ENCODE data around the gene OSBPL6.

OSBPL6 gene

GRCh38 chr2:178304333-178304732, 110.0 kb downstream of the OSBPL6 start:
- no peak for TF ChIP-seq CTCF (IDR thresholded peaks at IDR 0.05; ENCODE audit: insufficient read depth, low read length, poor library complexity, severe bottlenecking)
- Histone ChIP-seq H3K4me3 (replicated peaks; ENCODE audit: low read depth, low read length) (no peak overlapping the region), H3K36me3 (ENCODE audit: control insufficient read depth, insufficient read depth, low read length) (no peaks in the 10 kb centered on the region), H3K27me3 (replicated peaks; ENCODE audit: control insufficient read depth, insufficient read depth, low read length) (no peaks in the 10 kb centered on the region)
- no peak for DNase-seq (ENCODE audit: extremely low read depth, insufficient read length)

GRCh38 chr2:178306352-178307073, 112.2 kb downstream of the OSBPL6 start:
- Histone ChIP-seq H3K27me3 (replicated peaks; ENCODE audit: control insufficient read depth, insufficient read depth, low read length) (no peaks in the 10 kb centered on the region), H3K36me3 (ENCODE audit: control insufficient read depth, insufficient read depth, low read length) (no peaks in the 10 kb centered on the region), H3K4me3 (replicated peaks; ENCODE audit: low read depth, low read length) (no peak overlapping the region)
- peak; percentile 80 for TF ChIP-seq CTCF (IDR thresholded peaks at IDR 0.05; ENCODE audit: insufficient read depth, low read length, poor library complexity, severe bottlenecking)
- DNase-seq (ENCODE audit: extremely low read depth, insufficient read length), result peak; percentile 13

- DNase-seq (ENCODE audit: extremely low read depth, insufficient read length), result no peak
- Histone ChIP-seq H3K4me3 (replicated peaks; ENCODE audit: low read depth, low read length) (no peak overlapping the region), H3K27me3 (replicated peaks; ENCODE audit: control insufficient read depth, insufficient read depth, low read length) (no peaks in the 10 kb centered on the region), H3K36me3 (ENCODE audit: control insufficient read depth, insufficient read depth, low read length) (no peaks in the 10 kb centered on the region)
- TF ChIP-seq CTCF (IDR thresholded peaks at IDR 0.05; ENCODE audit: insufficient read depth, low read length, poor library complexity, severe bottlenecking), result no peak
Observed at GRCh38 chr2:178307650-178308049, 113.3 kb downstream of the OSBPL6 start.

GRCh38 chr2:178309541-178309940, 115.2 kb downstream of the OSBPL6 start:
- no peaks in the 10 kb centered on the region for H3K36me3 ChIP-seq (ENCODE audit: control insufficient read depth, insufficient read depth, low read length)
- no peak for DNase-seq (ENCODE audit: extremely low read depth, insufficient read length)
- H3K4me3 ChIP-seq (replicated peaks; ENCODE audit: low read depth, low read length), result no peak overlapping the region
- no peaks in the 10 kb centered on the region for H3K27me3 ChIP-seq (replicated peaks; ENCODE audit: control insufficient read depth, insufficient read depth, low read length)
- no peak for TF ChIP-seq CTCF (IDR thresholded peaks at IDR 0.05; ENCODE audit: insufficient read depth, low read length, poor library complexity, severe bottlenecking)

GRCh38 chr2:178315078-178315477, 120.8 kb downstream of the OSBPL6 start:
- no peak overlapping the region for H3K4me3 ChIP-seq (replicated peaks; ENCODE audit: low read depth, low read length)
- DNase-seq (ENCODE audit: extremely low read depth, insufficient read length), result no peak
- H3K27me3 ChIP-seq (replicated peaks; ENCODE audit: control insufficient read depth, insufficient read depth, low read length), result no peaks in the 10 kb centered on the region
- TF ChIP-seq CTCF (IDR thresholded peaks at IDR 0.05; ENCODE audit: insufficient read depth, low read length, poor library complexity, severe bottlenecking), result no peak
- H3K36me3 ChIP-seq (ENCODE audit: control insufficient read depth, insufficient read depth, low read length), result no peaks in the 10 kb centered on the region

Data from GM06990 (cell line).